Sigmoid colon (tissue), 7 donors: ENCODE measurements around the gene MTM1. TPM values are rescaled to one million over a fixed set of nuclear protein-coding genes. Genes with fewer than 3 reads are reported as not detected.

Experiments
- DNase-seq: peaks from one replicate; pipeline ENCODE4 v3.0.0-alpha.2; 2019
- H3K27ac ChIP-seq, 4 donors: fragments of 200-600 bp; sonication (generic); one replicate each; pipeline ENCODE4 v1.5.1; 2016 to 2019; ENCODE audit warnings: mild to moderate bottlenecking in 1 of 4
- H3K27me3 ChIP-seq, 3 donors: fragments of 200-600 bp; sonication (generic); one replicate each; pipeline ENCODE4 v1.5.1; 2019; ENCODE audit warnings: mild to moderate bottlenecking in 1 of 3
- H3K36me3 ChIP-seq, 4 donors: fragments of 200-600 bp; sonication (generic); one replicate each; pipeline ENCODE4 v1.5.1; 2016 to 2019
- H3K4me1 ChIP-seq, 4 donors: fragments of 200-600 bp; sonication (generic); one replicate each; pipeline ENCODE4 v1.5.1; 2017 to 2019
- H3K4me3 ChIP-seq, 4 donors: fragments of 200-600 bp; sonication (generic); one replicate each; pipeline ENCODE4 v1.5.1; 2017 to 2019; ENCODE audit warnings: mild to moderate bottlenecking in 2 of 4, moderate library complexity in 1 of 4
- H3K9me3 ChIP-seq, 4 donors: fragments of 200-600 bp in 3 of 4; sonication (generic) in 3 of 4; one replicate each; pipeline versions ENCODE4 v1.5.1 to v1.6.1; 2013 to 2019
- EP300 ChIP-seq, 4 donors: sonication (generic); formaldehyde crosslinking; IDR thresholded peaks; one replicate each; pipeline ENCODE4 v1.6.1; 2017; ENCODE audit warnings: antibody characterized with exemption in 4 of 4
- POLR2A ChIP-seq, 2 donors: fragments of 450-650 bp; IDR thresholded peaks; one replicate each; pipeline ENCODE4 v1.6.1; 2016; ENCODE audit warnings: antibody characterized with exemption in 2 of 2, mild to moderate bottlenecking in 2 of 2, moderate library complexity in 2 of 2
- POLR2AphosphoS5 ChIP-seq, 4 donors: sonication (generic); formaldehyde crosslinking; IDR thresholded peaks; one replicate each; pipeline ENCODE4 v1.6.1; 2017; ENCODE audit warnings: antibody characterized with exemption in 4 of 4
- WGBS, 2 donors: extraction: QIAGEN DNeasy Blood & Tissue Kit; methylation state at CpG; one replicate each; pipeline ENCODE4 v1.1.7; 2013; 5-methylcytosine and 5-hydroxymethylcytosine counted together
- intact Hi-C: fragments of 100-400 bp; cut with DNase I; formaldehyde crosslinking; loops from one replicate; pipeline ENCODE4 v1.15.1; 2023
- polyA plus RNA-seq, 3 donors: library from polyadenylated mRNA; stranded (reverse); fragments of 200-250 nt; gene quantifications; one replicate each; pipeline ENCODE4 v1.2.3, GENCODE V29; 2013
- total RNA-seq, 4 donors: library from RNA; depleted of rRNA; stranded (reverse); fragments of >200 nt; gene quantifications; one replicate each; pipeline ENCODE4 v1.1.0, GENCODE V29; 2016
- TF ChIP-seq, protein P1 (sequence below), 4 experiments: fragments of 450-650 bp in 3 of 4; fragments of 200-600 bp in 1 of 4; IDR thresholded peaks; one replicate each; pipeline ENCODE4 v1.5.1; 2016 to 2019; ENCODE audit warnings: antibody characterized with exemption in 4 of 4, mild to moderate bottlenecking in 3 of 4, moderate library complexity in 2 of 4
- donor health status: healthy with polysubstance abuse.
- donor health status: Bipolar disorder and iron deficiency.
- donor health status: healthy.

The MTM1 gene
- total and polyA plus RNA-seq, 7 donors: 13.1 to 30.1 (median 19.6) TPM

DNA sequence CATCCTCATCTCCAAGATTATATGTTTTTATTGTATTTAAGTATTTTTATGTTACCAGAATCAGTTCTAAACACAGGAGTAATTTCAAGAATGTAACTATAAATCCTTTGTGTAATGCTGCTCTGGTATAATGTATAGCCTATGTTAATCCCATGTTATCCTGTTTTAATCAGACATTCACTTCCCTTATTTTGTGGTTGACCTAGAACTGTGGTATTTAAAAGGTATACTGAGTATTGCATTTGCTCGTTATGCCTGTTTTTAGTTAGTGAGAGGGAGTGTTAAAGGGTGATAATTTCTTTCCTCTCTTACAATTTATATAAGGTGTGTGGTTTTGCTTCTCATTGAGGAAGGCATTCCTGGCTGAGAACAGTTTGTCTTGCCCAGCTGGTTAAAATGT is 26.2 kb downstream of the MTM1 start:
- DNase-seq: no peak
- H3K27me3 ChIP-seq: no peaks in the 10 kb centered on the region
- no peaks in the 10 kb centered on the region for H3K4me1 ChIP-seq
- TF ChIP-seq EP300 (IDR thresholded peaks at IDR 0.05): no peak
- no peak overlapping the region for H3K27ac ChIP-seq
- intact Hi-C loops: no loop called here
- H3K4me3 ChIP-seq: no peak overlapping the region
- peaks cover 0 to 7% (median 0%) of the 10 kb centered on the region in 4 donors for H3K36me3 ChIP-seq
- H3K9me3 ChIP-seq: no peaks in the 10 kb centered on the region
- WGBS, 2 donors: 38 to 67% methylated on average over 1 of the region's 1 CpG

DNA sequence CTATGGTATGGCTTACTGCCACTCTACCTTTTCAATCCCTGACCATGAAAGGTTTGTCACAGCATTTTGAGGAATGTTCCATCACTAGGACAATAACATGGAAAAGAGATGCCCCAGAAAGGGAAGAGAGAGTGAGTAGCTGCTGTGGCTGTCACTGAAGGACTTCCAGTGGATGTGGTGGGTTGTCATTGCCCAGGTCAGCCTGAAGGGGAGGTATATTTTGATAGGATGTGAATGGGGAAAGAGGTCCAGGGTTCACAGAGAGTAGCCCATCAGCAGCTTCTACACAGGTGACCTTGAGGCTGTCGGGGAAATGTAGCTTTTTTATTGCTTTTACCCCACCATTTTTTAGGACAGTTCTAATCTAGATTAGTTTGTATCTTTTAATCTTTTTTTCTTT is 30.8 kb downstream of the MTM1 start:
- WGBS, 2 donors: 71 to 76% methylated on average over 1 of the region's 1 CpG
- H3K27me3 ChIP-seq: no peaks in the 10 kb centered on the region
- H3K4me3 ChIP-seq: no peak overlapping the region
- H3K36me3 ChIP-seq: peaks cover 0 to 7% (median 0%) of the 10 kb centered on the region in 4 donors
- H3K4me1 ChIP-seq: no peaks in the 10 kb centered on the region
- H3K9me3 ChIP-seq: no peaks in the 10 kb centered on the region
- TF ChIP-seq, protein P1, sequence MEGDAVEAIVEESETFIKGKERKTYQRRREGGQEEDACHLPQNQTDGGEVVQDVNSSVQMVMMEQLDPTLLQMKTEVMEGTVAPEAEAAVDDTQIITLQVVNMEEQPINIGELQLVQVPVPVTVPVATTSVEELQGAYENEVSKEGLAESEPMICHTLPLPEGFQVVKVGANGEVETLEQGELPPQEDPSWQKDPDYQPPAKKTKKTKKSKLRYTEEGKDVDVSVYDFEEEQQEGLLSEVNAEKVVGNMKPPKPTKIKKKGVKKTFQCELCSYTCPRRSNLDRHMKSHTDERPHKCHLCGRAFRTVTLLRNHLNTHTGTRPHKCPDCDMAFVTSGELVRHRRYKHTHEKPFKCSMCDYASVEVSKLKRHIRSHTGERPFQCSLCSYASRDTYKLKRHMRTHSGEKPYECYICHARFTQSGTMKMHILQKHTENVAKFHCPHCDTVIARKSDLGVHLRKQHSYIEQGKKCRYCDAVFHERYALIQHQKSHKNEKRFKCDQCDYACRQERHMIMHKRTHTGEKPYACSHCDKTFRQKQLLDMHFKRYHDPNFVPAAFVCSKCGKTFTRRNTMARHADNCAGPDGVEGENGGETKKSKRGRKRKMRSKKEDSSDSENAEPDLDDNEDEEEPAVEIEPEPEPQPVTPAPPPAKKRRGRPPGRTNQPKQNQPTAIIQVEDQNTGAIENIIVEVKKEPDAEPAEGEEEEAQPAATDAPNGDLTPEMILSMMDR (IDR thresholded peaks at IDR 0.05): no peak
- TF ChIP-seq POLR2A (IDR thresholded peaks at IDR 0.05) (no peak), EP300 (IDR thresholded peaks at IDR 0.05) (no peak), POLR2AphosphoS5 (IDR thresholded peaks at IDR 0.05) (no peak)
- no peak for DNase-seq
- intact Hi-C loops: no loop called here
- H3K27ac ChIP-seq: no peak overlapping the region

DNA sequence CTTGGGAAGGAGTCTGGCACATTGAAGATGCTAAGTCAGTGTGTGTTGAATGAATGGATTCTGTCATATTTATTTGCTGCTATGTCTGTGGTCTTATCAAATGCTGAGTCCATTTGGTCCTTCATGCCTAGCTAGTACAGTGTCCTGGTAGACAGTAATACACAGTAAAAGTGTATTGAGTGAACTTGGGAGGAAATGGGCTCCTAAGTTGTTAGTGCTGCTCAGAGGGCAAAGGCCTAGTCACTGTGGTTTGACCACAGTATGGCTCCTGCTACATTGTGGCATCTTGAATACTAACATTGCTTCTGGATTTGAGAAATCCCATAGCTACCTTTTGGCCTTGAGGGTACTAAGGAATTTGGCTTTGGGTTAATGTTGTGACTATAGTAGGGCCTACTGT is 33.9 kb downstream of the MTM1 start:
- Histone ChIP-seq H3K27me3 (no peaks in the 10 kb centered on the region), H3K27ac (no peak overlapping the region), H3K9me3 (no peaks in the 10 kb centered on the region), H3K4me3 (no peak overlapping the region), H3K36me3 (peaks cover 0 to 3% (median 0%) of the 10 kb centered on the region in 4 donors), H3K4me1 (no peaks in the 10 kb centered on the region)
- intact Hi-C loops: no loop called here
- no peak for DNase-seq
- TF ChIP-seq POLR2AphosphoS5 (IDR thresholded peaks at IDR 0.05) (no peak), EP300 (IDR thresholded peaks at IDR 0.05) (no peak), POLR2A (IDR thresholded peaks at IDR 0.05) (no peak)
- TF ChIP-seq, protein P1 (IDR thresholded peaks at IDR 0.05): no peak

DNA sequence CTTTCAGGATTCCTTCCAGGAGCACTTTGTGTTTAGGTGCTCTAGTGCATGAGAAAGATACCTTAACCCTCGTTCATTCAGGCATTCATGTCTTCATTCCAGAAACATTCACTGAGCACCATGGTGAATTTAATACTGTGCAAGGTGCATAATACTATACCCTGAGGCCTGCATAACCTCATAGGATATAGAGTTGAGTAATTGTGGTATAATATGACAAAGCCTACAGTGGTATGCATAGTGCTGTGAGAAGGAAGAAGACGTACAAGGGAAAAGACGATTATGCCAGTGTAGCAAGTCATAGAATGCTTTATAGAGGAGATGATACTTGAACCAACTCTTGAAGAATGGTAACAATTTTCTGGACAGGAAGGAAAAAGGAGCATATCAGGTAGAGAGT is 34.3 kb downstream of the MTM1 start:
- 94 to 97% methylated on average over 3 of the region's 3 CpGs for WGBS, 2 donors
- no peaks in the 10 kb centered on the region for H3K36me3 ChIP-seq
- no peaks in the 10 kb centered on the region for H3K9me3 ChIP-seq
- no peaks in the 10 kb centered on the region for H3K4me1 ChIP-seq
- DNase-seq: no peak
- TF ChIP-seq, protein P1 (IDR thresholded peaks at IDR 0.05): no peak
- TF ChIP-seq POLR2A (IDR thresholded peaks at IDR 0.05) (no peak), POLR2AphosphoS5 (IDR thresholded peaks at IDR 0.05) (no peak)
- intact Hi-C loops: no loop called here
- no peak overlapping the region for H3K4me3 ChIP-seq
- H3K27ac ChIP-seq: no peak overlapping the region
- no peaks in the 10 kb centered on the region for H3K27me3 ChIP-seq

DNA sequence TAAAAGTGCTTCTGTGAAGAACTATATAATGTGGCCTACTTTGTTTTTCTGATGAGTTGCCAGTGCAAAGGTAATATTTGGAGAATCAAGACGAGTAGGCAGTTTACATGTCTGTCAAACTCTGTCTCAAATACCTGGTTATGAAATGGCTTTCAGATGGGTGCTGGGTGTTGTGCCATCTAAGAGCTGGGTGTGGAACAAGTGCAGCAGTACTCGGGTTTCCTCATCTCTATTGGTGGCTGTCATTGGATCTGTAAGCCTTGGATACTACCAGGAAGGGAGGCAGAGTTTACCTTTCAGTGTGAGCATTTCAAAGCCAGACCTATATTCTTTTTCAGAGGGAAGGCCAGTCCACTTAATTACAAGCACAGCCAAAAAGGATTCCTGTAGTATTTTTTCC is 37.2 kb downstream of the MTM1 start:
- Histone ChIP-seq H3K27ac (no peak overlapping the region), H3K36me3 (no peaks in the 10 kb centered on the region), H3K27me3 (no peaks in the 10 kb centered on the region), H3K4me3 (no peak overlapping the region), H3K9me3 (no peaks in the 10 kb centered on the region), H3K4me1 (no peaks in the 10 kb centered on the region)
- TF ChIP-seq EP300 (IDR thresholded peaks at IDR 0.05) (no peak), POLR2AphosphoS5 (IDR thresholded peaks at IDR 0.05) (no peak), POLR2A (IDR thresholded peaks at IDR 0.05) (no peak)
- TF ChIP-seq, protein P1 (IDR thresholded peaks at IDR 0.05): no peak
- 18 to 59% methylated on average over 2 of the region's 2 CpGs for WGBS, 2 donors
- no peak for DNase-seq
- intact Hi-C loops: no loop called here
